ENCODE results near the gene G6PD.

Gene G6PD

GRCh38 chrX:154485150-154486051 is 61.2 kb downstream of the G6PD start:
- Histone ChIP-seq H3K36me3 (ENCODE audit: control insufficient read depth in 4 of 4, insufficient read depth in 4 of 4, low read length in 3 of 4) (peaks cover 0 to 23% (median 10%) of the 10 kb centered on the region in 4 experiments), H3K9me3 (ENCODE audit: control extremely low read depth in 1 of 5, control insufficient read depth in 4 of 5, insufficient read depth in 2 of 5, low read depth in 1 of 5, low read length in 4 of 5) (peaks cover 0 to 3% (median 0%) of the 10 kb centered on the region in 5 experiments), H3K4me1 (ENCODE audit: control extremely low read depth in 1 of 4, control insufficient read depth in 4 of 4, insufficient read depth in 4 of 4, low read length in 3 of 4) (peaks cover 0 to 36% (median 26%) of the 10 kb centered on the region in 4 experiments), H3K27me3 (replicated peaks in 2 of 5; ENCODE audit: control insufficient read depth in 4 of 5, insufficient read depth in 5 of 5, low read length in 4 of 5) (peaks cover 0 to 4% (median 0%) of the 10 kb centered on the region in 5 experiments), H3K4me3 (ENCODE audit: control insufficient read depth in 1 of 7, extremely low read depth in 1 of 7, insufficient read depth in 4 of 7, low read depth in 2 of 7, low read length in 6 of 7) (peak overlapping the region in 6 of 7 experiments; percentile 46 to 76 (median 66)), H3K27ac (ENCODE audit: insufficient read depth in 1 of 2, low read depth in 1 of 2, low read length in 2 of 2, poor library complexity in 1 of 2, severe bottlenecking in 2 of 2) (peak overlapping the region in 1 of 2 experiments; percentile 66)
- POLR2A ChIA-PET = interaction anchor here (1.1 kb wide), 1 partner anchor 31 kb away, joined by 3 read pairs; the partner anchor contains the start of gene FAM3A
- WGBS (ENCODE audit: insufficient coverage) = 74% methylated on average over 25 of the region's 35 CpGs
- DNase-seq = no peak
- CTCF ChIA-PET = interaction anchor here (0.7 to 1.7 kb wide), 4 partner anchors 8 to 45 kb away, joined by 3 to 7 read pairs (median 4); no protein-coding TSS in a partner anchor

- peak overlapping the region in 1 of 2 experiments; percentile 73 for H3K27ac ChIP-seq (ENCODE audit: insufficient read depth in 1 of 2, low read depth in 1 of 2, low read length in 2 of 2, poor library complexity in 1 of 2, severe bottlenecking in 2 of 2)
- CTCF ChIA-PET = interaction anchor here (0.8 to 1.7 kb wide), 2 partner anchors 43 to 46 kb away, joined by 3 to 5 read pairs; no protein-coding TSS in a partner anchor
- POLR2A ChIA-PET = interaction anchor here (0.7 to 1.1 kb wide), 2 partner anchors 32 to 513 kb away, joined by 3 to 4 read pairs; partner anchors contain the start of genes FAM3A and HCFC1
Measured at GRCh38 chrX:154484255-154485149, 62.1 kb downstream of the G6PD start.

DNA sequence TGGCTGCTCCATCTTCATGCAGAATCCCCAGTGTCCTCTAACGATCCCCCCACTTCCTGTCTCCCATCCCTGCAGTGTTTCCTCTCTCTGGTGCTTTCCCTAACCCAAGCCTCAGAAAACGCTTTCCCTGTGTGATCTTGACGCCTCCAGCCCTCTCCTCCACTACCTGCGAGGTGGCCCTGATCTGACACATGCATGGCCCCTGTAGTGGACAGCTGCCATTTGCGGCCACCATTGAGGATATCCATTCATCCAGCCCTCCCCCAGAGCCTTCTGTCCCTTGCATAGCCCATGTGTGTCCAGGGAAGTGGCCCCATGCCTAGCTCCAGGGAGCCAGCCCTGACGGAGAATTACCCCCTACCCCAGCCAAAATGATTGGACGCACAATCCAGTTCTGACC is 63.3 kb downstream of the G6PD start:
- WGBS (ENCODE audit: insufficient coverage) = 74% methylated on average over 5 of the region's 7 CpGs
- peaks cover 0 to 19% (median 9%) of the 10 kb centered on the region in 4 experiments for H3K36me3 ChIP-seq (ENCODE audit: control insufficient read depth in 4 of 4, insufficient read depth in 4 of 4, low read length in 3 of 4)
- no peak overlapping the region for H3K27ac ChIP-seq (ENCODE audit: insufficient read depth in 1 of 2, low read depth in 1 of 2, low read length in 2 of 2, poor library complexity in 1 of 2, severe bottlenecking in 2 of 2)
- ChIA-PET POLR2A (interaction anchor here (0.7 kb wide), 1 partner anchor 512 kb away, joined by 4 read pairs; the partner anchor contains the start of gene HCFC1), CTCF (interaction anchor here (1.7 kb wide), 1 partner anchor 44 kb away, joined by 5 read pairs; no protein-coding TSS in a partner anchor)
- no peak overlapping the region for H3K4me3 ChIP-seq (ENCODE audit: control insufficient read depth in 1 of 7, extremely low read depth in 1 of 7, insufficient read depth in 4 of 7, low read depth in 2 of 7, low read length in 6 of 7)
- H3K9me3 ChIP-seq (ENCODE audit: control extremely low read depth in 1 of 5, control insufficient read depth in 4 of 5, insufficient read depth in 2 of 5, low read depth in 1 of 5, low read length in 4 of 5) = peaks cover 0 to 3% (median 0%) of the 10 kb centered on the region in 5 experiments
- H3K27me3 ChIP-seq (replicated peaks in 2 of 5; ENCODE audit: control insufficient read depth in 4 of 5, insufficient read depth in 5 of 5, low read length in 4 of 5) = peaks cover 0 to 4% (median 0%) of the 10 kb centered on the region in 5 experiments
- peaks cover 0 to 38% (median 30%) of the 10 kb centered on the region in 4 experiments for H3K4me1 ChIP-seq (ENCODE audit: control extremely low read depth in 1 of 4, control insufficient read depth in 4 of 4, insufficient read depth in 4 of 4, low read length in 3 of 4)
- DNase-seq = no peak

More at GRCh38 chrX:154484255-154485149, 62.1 kb downstream of the G6PD start:
- Histone ChIP-seq H3K9me3 (ENCODE audit: control extremely low read depth in 1 of 5, control insufficient read depth in 4 of 5, insufficient read depth in 2 of 5, low read depth in 1 of 5, low read length in 4 of 5) (peaks cover 0 to 3% (median 0%) of the 10 kb centered on the region in 5 experiments), H3K27me3 (replicated peaks in 2 of 5; ENCODE audit: control insufficient read depth in 4 of 5, insufficient read depth in 5 of 5, low read length in 4 of 5) (peaks cover 0 to 4% (median 0%) of the 10 kb centered on the region in 5 experiments), H3K4me3 (ENCODE audit: control insufficient read depth in 1 of 7, extremely low read depth in 1 of 7, insufficient read depth in 4 of 7, low read depth in 2 of 7, low read length in 6 of 7) (no peak overlapping the region), H3K4me1 (ENCODE audit: control extremely low read depth in 1 of 4, control insufficient read depth in 4 of 4, insufficient read depth in 4 of 4, low read length in 3 of 4) (peaks cover 0 to 37% (median 27%) of the 10 kb centered on the region in 4 experiments), H3K36me3 (ENCODE audit: control insufficient read depth in 4 of 4, insufficient read depth in 4 of 4, low read length in 3 of 4) (peaks cover 0 to 23% (median 10%) of the 10 kb centered on the region in 4 experiments)
- 84% methylated on average over 12 of the region's 16 CpGs for WGBS (ENCODE audit: insufficient coverage)
- peak in 1 of 3 donors; percentile 27 for DNase-seq

GRCh38 chrX:154482786-154483185 is 63.9 kb downstream of the G6PD start:
- Histone ChIP-seq H3K9me3 (ENCODE audit: control extremely low read depth in 1 of 5, control insufficient read depth in 4 of 5, insufficient read depth in 2 of 5, low read depth in 1 of 5, low read length in 4 of 5) (peaks cover 0 to 3% (median 0%) of the 10 kb centered on the region in 5 experiments), H3K4me1 (ENCODE audit: control extremely low read depth in 1 of 4, control insufficient read depth in 4 of 4, insufficient read depth in 4 of 4, low read length in 3 of 4) (peaks cover 0 to 43% (median 30%) of the 10 kb centered on the region in 4 experiments), H3K27ac (ENCODE audit: insufficient read depth in 1 of 2, low read depth in 1 of 2, low read length in 2 of 2, poor library complexity in 1 of 2, severe bottlenecking in 2 of 2) (no peak overlapping the region), H3K27me3 (replicated peaks in 2 of 5; ENCODE audit: control insufficient read depth in 4 of 5, insufficient read depth in 5 of 5, low read length in 4 of 5) (peaks cover 0 to 4% (median 0%) of the 10 kb centered on the region in 5 experiments), H3K36me3 (ENCODE audit: control insufficient read depth in 4 of 4, insufficient read depth in 4 of 4, low read length in 3 of 4) (peaks cover 0 to 19% (median 7%) of the 10 kb centered on the region in 4 experiments), H3K4me3 (ENCODE audit: control insufficient read depth in 1 of 7, extremely low read depth in 1 of 7, insufficient read depth in 4 of 7, low read depth in 2 of 7, low read length in 6 of 7) (no peak overlapping the region)
- WGBS (ENCODE audit: insufficient coverage) = 84% methylated on average over 6 of the region's 7 CpGs
- ChIA-PET POLR2A (no interaction called here), CTCF (no interaction called here)
- DNase-seq = no peak

- Histone ChIP-seq H3K4me1 (ENCODE audit: control extremely low read depth in 1 of 4, control insufficient read depth in 4 of 4, insufficient read depth in 4 of 4, low read length in 3 of 4) (peaks cover 0 to 37% (median 27%) of the 10 kb centered on the region in 4 experiments), H3K27me3 (replicated peaks in 2 of 5; ENCODE audit: control insufficient read depth in 4 of 5, insufficient read depth in 5 of 5, low read length in 4 of 5) (peaks cover 0 to 4% (median 0%) of the 10 kb centered on the region in 5 experiments), H3K9me3 (ENCODE audit: control extremely low read depth in 1 of 5, control insufficient read depth in 4 of 5, insufficient read depth in 2 of 5, low read depth in 1 of 5, low read length in 4 of 5) (peaks cover 0 to 3% (median 0%) of the 10 kb centered on the region in 5 experiments), H3K4me3 (ENCODE audit: control insufficient read depth in 1 of 7, extremely low read depth in 1 of 7, insufficient read depth in 4 of 7, low read depth in 2 of 7, low read length in 6 of 7) (no peak overlapping the region), H3K27ac (ENCODE audit: insufficient read depth in 1 of 2, low read depth in 1 of 2, low read length in 2 of 2, poor library complexity in 1 of 2, severe bottlenecking in 2 of 2) (no peak overlapping the region), H3K36me3 (ENCODE audit: control insufficient read depth in 4 of 4, insufficient read depth in 4 of 4, low read length in 3 of 4) (peaks cover 0 to 19% (median 5%) of the 10 kb centered on the region in 4 experiments)
- ChIA-PET CTCF (interaction anchor here (0.8 kb wide), 1 partner anchor 41 kb away, joined by 3 read pairs; no protein-coding TSS in a partner anchor), POLR2A (no interaction called here)
- DNase-seq = no peak
- WGBS (ENCODE audit: insufficient coverage) = 87% methylated on average over 12 of the region's 14 CpGs
Measured at GRCh38 chrX:154481911-154482601, 64.6 kb downstream of the G6PD start.
